Neural cell (in vitro differentiated cells): Measurements from ENCODE around the gene RUSC1. TPM values are rescaled to one million over a fixed set of nuclear protein-coding genes. Genes with fewer than 3 reads are reported as not detected.

Experiments used
- H2AFZ ChIP-seq: fragments of 200-600, 300-800 bp; sonication (generic), shearing (Covaris generic); 2 replicates; pipeline ENCODE4 v1.6.0; 2014; ENCODE audit warnings: low read depth, mild to moderate bottlenecking, antibody characterized with exemption, low read length, moderate library complexity
- H3F3A ChIP-seq: fragments of 200-600 bp; shearing (Covaris generic); 2 replicates; pipeline ENCODE4 v1.6.1; 2016; ENCODE audit warnings: mild to moderate bottlenecking, moderate library complexity, mixed read lengths, antibody characterized with exemption, low read length; ENCODE audit not compliant: insufficient read depth, poor library complexity, severe bottlenecking
- H3K27ac ChIP-seq: fragments of 200-600, 300-800 bp; sonication (generic), shearing (Covaris generic); 2 replicates; pipeline ENCODE4 v1.5.1; 2014; ENCODE audit warnings: mild to moderate bottlenecking, low read length, moderate library complexity
- H3K27me3 ChIP-seq: fragments of 300-800, 200-600 bp; sonication (generic), shearing (Covaris generic); 2 replicates; pipeline ENCODE4 v1.6.0; 2014; ENCODE audit warnings: mild to moderate bottlenecking, low read depth, low read length, moderate library complexity; ENCODE audit not compliant: insufficient read depth
- H3K36me3 ChIP-seq: fragments of 300-800, 200-600 bp; sonication (generic), shearing (Covaris generic); 2 replicates; pipeline ENCODE4 v1.5.1; 2014; ENCODE audit warnings: mild to moderate bottlenecking, antibody characterized with exemption, low read length, moderate library complexity; ENCODE audit not compliant: insufficient read depth
- H3K4me2 ChIP-seq: fragments of 300-800, 200-600 bp; sonication (generic), shearing (Covaris generic); 2 replicates; pipeline ENCODE4 v1.6.0; 2014; ENCODE audit warnings: mild to moderate bottlenecking, low read length
- H3K4me3 ChIP-seq: fragments of 300-800, 200-600 bp; sonication (generic), shearing (Covaris generic); 2 replicates; pipeline ENCODE4 v1.5.1; 2014; ENCODE audit warnings: mild to moderate bottlenecking, low read length, moderate library complexity
- H3K79me2 ChIP-seq: fragments of 200-600 bp; shearing (Covaris generic); replicated peaks from 2 replicates; pipeline ENCODE4 v1.6.0; 2014; ENCODE audit warnings: mild to moderate bottlenecking, low read length, moderate library complexity; ENCODE audit not compliant: insufficient read depth
- H3K9ac ChIP-seq: fragments of 300-800, 200-600 bp; sonication (generic), shearing (Covaris generic); 2 replicates; pipeline ENCODE4 v1.6.1; 2016; ENCODE audit warnings: mild to moderate bottlenecking, low read length, mixed read lengths
- H3K9me2 ChIP-seq: fragments of 200-600 bp; shearing (Covaris generic); 2 replicates; pipeline ENCODE4 v1.6.1; 2016; ENCODE audit warnings: mild to moderate bottlenecking, low read length, mixed read lengths; ENCODE audit not compliant: insufficient read depth
- H3K9me3 ChIP-seq: fragments of 200-600, 300-800 bp; sonication (generic), shearing (Covaris generic); 2 replicates; pipeline ENCODE4 v1.6.1; 2016; ENCODE audit warnings: mild to moderate bottlenecking, mixed run types, low read length, moderate library complexity, mixed read lengths
- H4K20me1 ChIP-seq: fragments of 200-600 bp; shearing (Covaris generic); 2 replicates; pipeline ENCODE4 v1.6.1; 2016; ENCODE audit warnings: mild to moderate bottlenecking, mixed run types; ENCODE audit not compliant: insufficient read depth
- CTCF ChIP-seq: fragments of 450-650 bp; IDR thresholded peaks from 2 replicates; pipeline ENCODE4 v1.5.1; 2014; ENCODE audit warnings: antibody characterized with exemption, mild to moderate bottlenecking, moderate library complexity; ENCODE audit not compliant: poor library complexity, severe bottlenecking
- EP300 ChIP-seq: fragments of 450-650 bp; conservative IDR thresholded peaks from 2 replicates; pipeline ENCODE4 v1.6.1; 2014; ENCODE audit warnings: antibody characterized with exemption, mild to moderate bottlenecking, moderate library complexity; ENCODE audit not compliant: poor library complexity, severe bottlenecking
- EZH2 ChIP-seq: fragments of 200-600, 300-800 bp; shearing (Covaris generic), sonication (generic); IDR thresholded peaks from 2 replicates; pipeline ENCODE4 v1.6.1; 2014; ENCODE audit warnings: antibody characterized with exemption, low read length, borderline replicate concordance, mild to moderate bottlenecking; ENCODE audit not compliant: insufficient read depth, poor library complexity, severe bottlenecking
- MXI1 ChIP-seq: fragments of 450-650 bp; conservative IDR thresholded peaks from 2 replicates; pipeline ENCODE4 v1.6.1; 2014; ENCODE audit warnings: antibody characterized with exemption, mild to moderate bottlenecking; ENCODE audit not compliant: poor library complexity, severe bottlenecking
- POLR2AphosphoS5 ChIP-seq: IDR thresholded peaks from 2 replicates; pipeline ENCODE4 v1.6.1; 2012
- RAD21 ChIP-seq: fragments of 450-650 bp; conservative IDR thresholded peaks from 2 replicates; pipeline ENCODE4 v1.6.1; 2014; ENCODE audit warnings: antibody characterized with exemption, mild to moderate bottlenecking, moderate library complexity
- REST ChIP-seq: IDR thresholded peaks from 2 replicates; pipeline ENCODE4 v1.6.1; 2012; ENCODE audit warnings: borderline replicate concordance
- SMC3 ChIP-seq: fragments of 450-650 bp; conservative IDR thresholded peaks from 2 replicates; pipeline ENCODE4 v1.6.1; 2014; ENCODE audit warnings: antibody characterized with exemption, mild to moderate bottlenecking, moderate library complexity; ENCODE audit not compliant: poor library complexity
- TAF1 ChIP-seq: IDR thresholded peaks from 2 replicates; pipeline ENCODE4 v1.6.1; 2012; ENCODE audit warnings: low read depth
- polyA plus RNA-seq: library from polyadenylated mRNA; depleted of rRNA; stranded (reverse); fragments of >200 nt; gene quantifications from 2 replicates; pipeline ENCODE4 v1.2.3, GENCODE V29; 2014

Gene RUSC1
- polyA plus RNA-seq, 1 donor from 2014 or later: 45.7 TPM

- Histone ChIP-seq H3K27ac (no peak overlapping the region), H3K9me3 (no peaks in the 10 kb centered on the region), H2AFZ (no peak overlapping the region), H3K9ac (no peak overlapping the region), H3K4me2 (no peak overlapping the region), H3K4me3 (no peak overlapping the region), H4K20me1 (no peaks in the 10 kb centered on the region), H3K36me3 (no peaks in the 10 kb centered on the region), H3F3A (no peaks in the 10 kb centered on the region), H3K27me3 (peaks cover 12% of the 10 kb centered on the region), H3K9me2 (no peaks in the 10 kb centered on the region), H3K79me2 (no peaks in the 10 kb centered on the region)
- TF ChIP-seq REST: no peak
- TF ChIP-seq CTCF: no peak
- no peak for TF ChIP-seq EP300
- TF ChIP-seq MXI1: no peak
- TF ChIP-seq SMC3: no peak
- no peak for TF ChIP-seq POLR2AphosphoS5
- no peak for TF ChIP-seq RAD21
- no peak for TF ChIP-seq TAF1
- no peak for TF ChIP-seq EZH2
These were observed 20.7 kb upstream of the RUSC1 start for GRCh38 chr1:155300024-155300423.

DNA sequence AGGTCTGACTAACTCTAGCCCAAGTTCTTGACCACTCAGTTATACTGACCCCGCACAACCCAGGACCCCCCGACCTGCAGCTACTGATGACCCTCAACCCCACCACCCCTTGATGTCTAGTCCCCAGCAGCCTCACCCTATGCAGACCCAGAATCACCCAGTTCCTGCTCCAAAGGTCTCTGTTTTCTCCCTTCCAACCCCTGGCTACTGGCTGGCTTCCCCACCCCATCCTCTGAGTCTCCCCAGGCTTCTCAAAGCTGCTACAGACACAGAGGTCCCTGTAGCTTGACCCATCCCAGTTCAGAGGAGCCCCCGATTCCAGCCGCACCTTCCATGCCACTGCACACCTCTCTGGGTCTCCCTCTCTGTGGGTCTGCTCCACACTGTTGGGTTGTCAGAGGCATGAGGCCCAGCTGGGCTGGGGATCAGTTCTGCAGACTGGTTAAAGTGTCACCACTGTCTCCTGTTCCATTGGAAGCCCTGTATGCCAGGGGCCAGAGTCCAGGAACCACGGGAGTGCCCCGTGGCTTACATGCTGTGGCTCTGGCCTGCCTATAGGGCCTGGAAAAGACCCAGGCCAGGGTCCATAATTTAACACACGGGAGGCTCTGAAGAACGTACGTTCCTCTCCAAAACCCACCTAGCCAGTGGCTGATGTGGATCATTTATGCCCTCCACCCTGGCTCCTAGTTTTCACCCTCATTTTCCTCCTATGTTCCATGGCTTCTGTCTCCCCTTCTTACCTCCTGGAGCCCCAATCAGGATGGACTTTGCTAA is 20.0 kb upstream of the RUSC1 start:
- Histone ChIP-seq H4K20me1 (no peaks in the 10 kb centered on the region), H3K36me3 (no peaks in the 10 kb centered on the region), H3K9me2 (no peaks in the 10 kb centered on the region), H3K4me2 (no peak overlapping the region), H3K9me3 (no peaks in the 10 kb centered on the region), H3K27me3 (peaks cover 5% of the 10 kb centered on the region), H3K9ac (no peak overlapping the region), H3K4me3 (no peak overlapping the region), H3K79me2 (no peaks in the 10 kb centered on the region), H2AFZ (no peak overlapping the region), H3F3A (no peaks in the 10 kb centered on the region), H3K27ac (no peak overlapping the region)
- no peak for TF ChIP-seq TAF1
- TF ChIP-seq RAD21: no peak
- no peak for TF ChIP-seq MXI1
- TF ChIP-seq EZH2: no peak
- TF ChIP-seq POLR2AphosphoS5: no peak
- TF ChIP-seq REST: no peak
- TF ChIP-seq CTCF: no peak
- no peak for TF ChIP-seq EP300
- no peak for TF ChIP-seq SMC3
